GM18867 (cell line): ENCODE measurements around the gene UBE2U.
A peak's percentile ranks its signal among the peaks of the same experiment; 100 is the strongest.

Experiments used
- ATAC-seq: cut with Tn5 transposase; IDR thresholded peaks from one replicate; pipeline ENCODE4 v1.9.1; 2021; ENCODE audit warnings: mild to moderate bottlenecking, moderate library complexity; ENCODE audit not compliant: unreplicated experiment

Gene UBE2U, protein sequence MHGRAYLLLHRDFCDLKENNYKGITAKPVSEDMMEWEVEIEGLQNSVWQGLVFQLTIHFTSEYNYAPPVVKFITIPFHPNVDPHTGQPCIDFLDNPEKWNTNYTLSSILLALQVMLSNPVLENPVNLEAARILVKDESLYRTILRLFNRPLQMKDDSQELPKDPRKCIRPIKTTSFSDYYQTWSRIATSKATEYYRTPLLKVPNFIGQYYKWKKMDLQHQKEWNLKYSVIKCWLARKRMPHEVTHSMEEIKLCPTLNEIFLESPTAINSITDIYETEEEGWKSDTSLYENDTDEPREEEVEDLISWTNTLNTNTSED

DNA sequence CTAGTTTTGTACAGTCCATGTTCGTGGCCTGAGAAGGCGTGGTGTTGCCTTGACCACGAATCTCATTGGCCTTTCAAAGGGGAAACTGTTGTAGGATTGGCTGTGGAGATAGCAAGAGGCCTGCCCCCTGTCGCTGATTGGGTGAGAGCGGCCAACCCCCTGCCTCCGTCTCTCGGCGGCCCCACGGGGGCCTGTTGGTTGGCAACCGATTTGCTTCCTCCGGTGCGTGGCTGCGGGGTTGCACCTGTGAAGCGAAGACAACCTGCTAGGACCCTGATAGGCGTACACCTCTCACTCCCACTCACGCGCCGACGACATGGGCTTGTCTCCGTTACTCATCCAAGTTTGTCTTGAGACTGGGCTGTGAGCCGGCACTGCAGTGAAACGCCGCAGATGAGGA is at the start of gene UBE2U:
Gene UBE2U, plus strand, starts transcription at position 204 of the 400 bp plus-strand sequence. CDS start 428 bp downstream, outside the sequence.
- no peak for ATAC-seq

DNA sequence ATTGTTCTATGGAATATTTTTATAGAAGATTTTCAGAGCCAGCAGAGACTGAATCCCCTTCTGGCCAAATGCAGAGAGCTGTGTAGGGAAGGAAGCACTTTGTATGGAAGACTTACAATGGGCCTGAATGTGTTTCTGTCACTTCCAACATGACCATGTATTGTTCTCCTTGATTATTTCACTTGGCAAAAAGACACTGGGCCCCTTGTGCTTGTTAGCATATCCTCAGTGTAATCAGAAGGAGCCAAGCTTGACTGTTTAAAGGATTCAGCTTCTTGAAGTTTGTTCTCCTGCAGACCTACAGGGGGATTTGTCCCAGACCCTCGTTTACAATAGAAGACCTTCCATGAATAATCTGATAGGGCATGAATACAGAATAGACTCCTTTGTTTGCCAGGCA is 48.1 kb upstream of the UBE2U start:
- ATAC-seq: no peak

DNA sequence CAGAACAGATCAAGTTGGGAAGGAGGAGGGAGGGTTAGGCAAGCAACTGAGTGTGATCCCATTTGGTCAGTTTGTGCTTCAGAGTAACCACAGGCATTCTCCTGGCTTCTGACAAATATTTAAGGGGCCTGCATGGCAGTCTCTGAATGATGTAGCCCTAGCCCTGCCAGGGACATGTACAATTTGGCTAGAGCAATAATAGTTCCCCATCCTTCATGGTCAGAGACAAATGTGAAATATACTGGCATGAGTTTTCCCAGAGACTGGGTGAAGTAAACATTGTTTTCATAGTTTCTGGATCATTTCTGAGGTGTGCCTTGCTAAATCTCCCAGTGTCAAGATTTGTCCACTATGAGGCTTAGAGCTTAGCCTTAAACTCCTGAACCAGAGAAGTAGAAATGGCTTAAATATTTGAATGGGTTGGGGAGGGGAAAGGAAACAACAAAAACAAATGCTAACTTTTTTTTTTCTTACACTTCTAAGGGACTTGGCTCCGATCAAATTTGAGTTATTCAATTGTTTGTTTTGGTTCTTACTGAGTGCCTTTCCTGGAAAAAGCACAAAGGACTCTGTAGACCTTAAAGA is 42.0 kb upstream of the UBE2U start:
- ATAC-seq: no peak

DNA sequence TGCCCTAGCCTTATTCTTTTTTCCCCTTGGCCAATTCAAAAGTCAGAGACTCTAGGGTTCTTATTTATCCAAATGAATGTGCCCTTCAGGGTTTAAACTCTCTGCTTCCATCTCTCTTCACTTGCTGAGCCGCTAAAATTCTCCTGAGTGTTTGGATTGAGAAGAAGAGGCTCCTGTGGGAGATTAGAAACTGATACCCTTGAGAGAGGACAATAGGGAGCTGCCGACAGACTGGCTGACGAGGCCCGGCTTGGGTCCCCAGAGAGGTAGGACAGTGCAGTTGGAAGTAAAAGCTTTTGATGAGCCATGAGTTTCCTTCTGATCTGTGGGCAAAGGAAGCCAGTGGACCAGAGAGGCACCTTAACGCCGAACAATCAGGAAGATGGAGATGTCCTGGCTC is 41.3 kb upstream of the UBE2U start:
- no peak for ATAC-seq

DNA sequence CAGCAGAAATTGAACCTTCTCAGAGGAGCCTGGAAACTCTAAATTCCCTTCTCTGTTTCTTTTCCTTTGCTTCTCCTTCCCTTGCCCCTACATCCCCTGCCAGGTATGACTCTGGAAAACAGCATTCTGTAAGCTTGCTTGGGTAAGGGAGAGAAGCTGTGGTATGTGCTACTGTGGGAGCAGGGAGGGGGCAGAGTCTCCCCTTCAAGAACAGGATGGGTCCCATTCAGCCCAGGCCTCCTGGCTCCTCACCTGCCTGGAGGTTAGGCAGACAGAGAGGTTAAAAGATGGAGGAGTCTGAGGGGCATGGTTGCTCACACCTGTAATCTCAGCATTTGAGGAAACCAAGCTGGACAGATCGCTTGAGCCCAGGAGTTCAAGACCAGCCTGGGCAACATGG is 40.6 kb upstream of the UBE2U start:
- ATAC-seq: no peak

DNA sequence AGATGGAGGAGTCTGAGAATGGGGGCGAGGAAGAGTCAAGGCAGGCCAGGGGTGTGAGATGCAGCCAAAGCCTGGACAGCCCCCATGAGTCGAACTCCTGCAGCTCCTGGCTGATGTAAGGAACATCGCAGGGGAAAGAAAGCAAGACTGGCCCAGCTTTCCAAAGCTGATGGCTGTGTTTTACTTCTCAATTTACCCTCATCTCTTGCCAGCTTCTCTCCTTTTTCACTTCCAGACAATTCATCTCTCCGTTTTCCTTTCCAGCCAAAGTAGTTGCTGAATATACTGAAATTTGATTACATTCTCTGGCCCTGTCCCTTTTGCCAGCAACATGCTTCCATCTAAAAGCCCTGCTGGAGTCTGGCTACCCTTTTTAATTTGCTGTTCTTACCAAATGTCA is 40.0 kb upstream of the UBE2U start:
- no peak for ATAC-seq

DNA sequence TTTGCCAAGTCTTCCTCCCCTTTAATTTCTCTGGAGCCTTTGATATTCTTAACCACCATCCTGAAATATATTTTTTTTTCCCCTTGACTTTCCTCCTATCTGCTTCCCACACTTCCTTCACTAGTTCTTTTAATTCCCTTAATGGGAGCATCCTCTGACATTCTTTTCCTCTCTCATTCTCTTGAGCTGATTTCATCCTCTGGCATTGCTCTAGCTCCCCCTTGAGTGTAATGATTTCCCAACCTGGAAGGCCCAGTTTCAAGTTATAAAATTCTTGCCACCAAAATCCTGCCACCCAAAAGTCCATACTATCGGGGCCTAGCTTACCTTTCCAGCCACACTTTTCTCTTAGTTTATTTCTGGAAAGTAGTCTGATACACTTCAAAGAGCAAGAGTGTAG is 39.5 kb upstream of the UBE2U start:
- ATAC-seq: no peak

DNA sequence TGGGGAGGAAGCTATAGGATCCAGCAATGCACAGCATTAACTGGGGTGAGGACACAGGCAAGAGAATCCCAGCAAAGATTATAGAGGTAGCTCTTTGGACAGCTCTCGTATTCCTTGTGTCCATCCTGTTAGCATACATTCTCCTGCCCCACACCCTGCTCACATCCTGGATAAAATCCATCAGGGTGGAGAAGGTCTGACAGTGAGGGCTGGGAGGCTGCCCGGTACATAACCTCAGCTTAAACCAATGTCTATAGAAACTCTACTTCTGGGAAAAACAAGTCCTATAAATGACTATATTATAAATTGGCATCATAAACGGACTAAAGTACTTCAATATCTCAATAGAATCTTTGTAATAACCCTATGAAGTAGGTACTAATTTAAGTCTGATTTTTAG is 36.8 kb upstream of the UBE2U start:
- ATAC-seq: no peak

DNA sequence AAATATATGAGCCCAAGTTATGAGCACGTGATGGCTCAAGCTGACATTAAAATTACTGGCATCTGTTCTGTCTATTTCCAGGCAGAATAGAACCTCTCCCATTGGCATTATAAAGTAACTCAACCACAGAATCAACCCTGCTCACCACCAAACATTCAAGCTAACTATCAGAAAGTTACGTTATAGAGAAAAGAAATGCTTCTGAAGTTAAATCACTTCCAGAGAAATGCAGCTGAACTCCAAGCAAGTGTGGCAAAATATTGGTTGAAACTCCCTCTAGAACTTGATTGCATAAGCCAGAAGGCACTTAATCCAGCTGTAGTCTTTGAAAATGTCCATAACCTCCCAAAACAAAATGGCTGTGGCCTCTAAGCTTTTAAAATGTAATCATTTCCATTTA is 36.2 kb upstream of the UBE2U start:
- ATAC-seq: no peak

DNA sequence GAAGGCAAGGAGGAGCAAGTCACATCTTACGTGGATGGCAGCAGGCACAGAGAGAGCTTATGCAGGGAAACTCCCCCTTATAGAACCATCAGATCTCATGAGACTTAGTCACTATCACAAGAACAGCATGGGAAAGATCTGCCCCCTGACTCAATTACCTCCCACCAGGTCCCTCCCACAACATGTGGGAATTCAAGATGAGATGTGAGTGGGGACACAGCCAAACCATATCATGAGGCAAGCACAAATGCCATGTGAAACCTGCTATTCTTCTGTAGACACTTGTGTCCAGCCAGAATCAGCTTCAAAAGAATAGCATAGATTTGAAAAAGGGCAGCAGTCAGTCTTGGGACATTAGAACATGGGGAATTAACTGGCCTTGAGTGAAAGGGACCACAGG is 32.2 kb upstream of the UBE2U start:
- no peak for ATAC-seq

DNA sequence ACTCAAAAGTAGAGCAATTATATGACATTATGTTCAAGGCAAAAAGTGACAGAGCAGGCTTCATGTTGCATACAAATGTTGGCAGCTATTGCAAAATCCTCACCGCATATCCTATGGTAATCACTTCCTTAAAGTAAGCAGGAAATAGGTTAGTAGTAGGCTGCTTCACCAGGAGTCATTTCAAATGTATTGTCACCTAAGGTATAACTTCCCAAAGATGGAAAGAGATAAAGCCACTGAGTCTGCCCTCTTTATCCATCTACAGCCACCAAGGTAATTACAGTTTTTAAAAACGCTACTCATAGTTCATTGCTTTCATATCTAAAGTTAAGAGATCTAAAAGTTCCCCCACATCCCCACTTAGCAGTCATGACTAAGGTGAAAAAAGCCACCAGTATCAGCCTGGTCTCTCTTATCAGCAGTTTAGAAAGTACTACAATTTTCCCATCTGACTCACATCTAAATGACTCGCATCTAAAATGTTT is 31.6 kb upstream of the UBE2U start:
- ATAC-seq: peak; percentile 78

DNA sequence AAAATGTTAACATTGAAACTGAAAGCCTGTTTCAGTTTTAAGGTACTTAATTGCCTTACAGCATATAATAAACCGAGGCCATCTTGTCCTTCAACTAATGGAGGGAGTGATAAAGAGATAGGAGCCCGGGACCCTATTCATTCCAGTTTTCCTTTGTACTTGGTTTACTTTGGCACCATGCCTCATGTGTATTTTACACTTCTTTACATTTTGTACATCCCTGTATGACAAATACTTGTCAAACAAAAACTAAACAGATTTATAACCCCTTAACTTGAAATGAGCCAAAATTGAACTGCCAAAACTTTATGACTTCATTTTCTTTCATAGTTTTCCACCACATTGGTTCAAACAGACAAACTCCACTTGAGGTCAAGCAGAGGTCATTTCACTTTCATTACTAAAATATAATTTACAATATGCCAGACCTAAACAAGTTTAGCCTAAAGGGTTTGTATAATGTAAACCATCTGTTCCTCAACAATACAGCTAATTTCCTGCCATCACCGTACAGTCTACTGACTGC is 30.9 kb upstream of the UBE2U start:
- peak; percentile 73 for ATAC-seq

DNA sequence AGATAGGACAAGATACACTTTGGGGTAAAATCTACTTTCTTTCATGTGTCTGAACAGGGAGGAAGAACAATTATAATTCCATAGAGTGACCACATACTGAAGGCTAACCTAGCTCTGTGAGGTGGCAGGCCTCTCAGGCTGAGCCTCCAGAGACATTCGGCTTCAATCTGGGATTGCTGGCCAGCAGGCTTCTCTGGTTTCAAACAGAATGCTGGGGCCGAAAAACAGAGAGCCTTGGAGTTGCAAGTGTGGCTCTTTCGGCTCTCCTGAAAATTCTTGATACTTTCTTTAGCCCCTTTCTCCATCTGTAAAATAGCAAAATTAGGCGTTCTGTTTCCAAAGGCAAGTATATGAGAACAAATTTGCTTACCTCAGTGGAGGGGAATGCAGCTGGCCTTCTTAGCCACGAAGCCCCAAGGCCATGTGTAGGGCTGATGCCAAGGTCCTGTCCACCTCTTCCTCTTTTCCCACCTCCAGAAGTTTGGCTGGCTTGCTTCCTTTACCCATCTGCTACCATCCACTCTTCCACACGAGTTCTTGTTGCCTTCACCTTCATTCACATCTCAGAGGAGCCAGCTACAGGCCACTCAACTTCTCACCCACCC is 30.0 kb upstream of the UBE2U start:
- ATAC-seq: no peak

DNA sequence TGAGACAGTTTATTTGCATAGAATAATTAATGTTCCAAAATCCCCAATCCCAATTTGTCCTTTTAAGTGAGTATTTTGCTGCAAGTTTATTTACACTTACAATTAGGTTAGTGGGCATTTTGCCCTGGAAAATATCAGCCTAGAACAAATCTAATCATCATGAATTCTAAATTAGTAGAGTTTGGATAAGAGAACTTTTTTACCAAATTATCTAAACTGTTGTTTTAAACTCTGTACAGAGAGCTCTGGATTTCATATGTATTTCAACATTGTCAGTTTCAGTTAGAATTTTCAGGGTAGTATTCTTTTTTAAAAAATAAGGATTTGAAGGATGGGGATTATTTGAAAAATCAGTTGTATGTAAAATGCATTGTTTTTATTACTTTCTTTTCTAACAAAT is 27.8 kb upstream of the UBE2U start:
- no peak for ATAC-seq

DNA sequence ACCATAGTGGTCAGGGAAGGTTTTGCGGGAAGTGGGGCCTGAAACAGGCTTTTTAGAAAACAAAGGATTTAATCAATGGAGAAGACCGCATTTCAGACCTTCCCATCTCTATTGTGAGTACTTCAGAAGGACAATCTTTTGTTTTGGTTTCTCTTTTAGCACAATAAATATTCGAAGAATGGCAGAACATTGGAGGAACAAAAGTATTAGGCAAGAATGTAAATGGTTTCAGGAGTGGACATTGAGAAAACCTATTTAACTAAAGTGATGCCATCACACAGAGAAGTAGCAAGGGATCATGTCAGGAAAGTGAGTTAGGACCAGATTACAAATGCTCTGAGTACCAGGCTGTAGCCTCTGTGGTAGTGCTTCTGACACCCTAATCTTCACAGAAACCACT is 26.8 kb upstream of the UBE2U start:
- no peak for ATAC-seq

DNA sequence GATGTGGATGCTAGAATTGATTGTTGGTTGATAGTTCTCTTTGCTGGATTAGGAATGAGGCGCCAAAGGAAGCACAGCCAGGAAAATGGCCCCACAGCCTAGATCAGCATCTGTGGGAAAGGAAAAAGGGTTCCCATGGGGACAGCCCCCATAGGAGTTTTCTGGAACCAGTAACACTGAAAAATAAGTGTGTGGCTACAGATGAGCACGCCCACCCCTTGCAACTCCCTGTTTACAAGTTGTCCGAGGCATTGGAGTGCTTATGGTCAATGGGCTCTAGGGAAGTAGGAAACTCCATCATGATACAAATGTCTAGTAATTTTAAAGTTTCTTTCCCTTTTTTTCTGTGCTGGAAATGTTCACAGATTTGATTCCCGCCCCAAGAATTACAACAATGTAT is 23.8 kb upstream of the UBE2U start:
- no peak for ATAC-seq

DNA sequence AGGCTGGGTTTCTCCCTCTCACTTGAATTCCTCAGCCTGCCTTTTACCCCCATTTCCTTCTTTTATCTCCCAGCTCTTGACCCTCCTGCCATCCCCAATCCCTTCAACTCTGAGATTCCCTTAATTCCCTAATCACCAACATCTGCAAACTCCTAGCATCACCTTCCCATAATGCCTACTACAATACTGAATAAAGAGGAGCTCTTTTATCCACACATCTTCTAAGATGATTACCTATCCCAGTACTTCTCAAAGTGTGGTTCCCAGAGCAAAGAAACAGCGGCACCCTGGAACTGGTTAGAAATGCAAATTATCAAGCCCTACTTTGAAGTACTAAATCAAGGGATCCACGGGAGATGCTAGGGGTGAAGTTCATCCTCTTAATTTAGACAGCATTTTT is 21.2 kb upstream of the UBE2U start:
- ATAC-seq: no peak

DNA sequence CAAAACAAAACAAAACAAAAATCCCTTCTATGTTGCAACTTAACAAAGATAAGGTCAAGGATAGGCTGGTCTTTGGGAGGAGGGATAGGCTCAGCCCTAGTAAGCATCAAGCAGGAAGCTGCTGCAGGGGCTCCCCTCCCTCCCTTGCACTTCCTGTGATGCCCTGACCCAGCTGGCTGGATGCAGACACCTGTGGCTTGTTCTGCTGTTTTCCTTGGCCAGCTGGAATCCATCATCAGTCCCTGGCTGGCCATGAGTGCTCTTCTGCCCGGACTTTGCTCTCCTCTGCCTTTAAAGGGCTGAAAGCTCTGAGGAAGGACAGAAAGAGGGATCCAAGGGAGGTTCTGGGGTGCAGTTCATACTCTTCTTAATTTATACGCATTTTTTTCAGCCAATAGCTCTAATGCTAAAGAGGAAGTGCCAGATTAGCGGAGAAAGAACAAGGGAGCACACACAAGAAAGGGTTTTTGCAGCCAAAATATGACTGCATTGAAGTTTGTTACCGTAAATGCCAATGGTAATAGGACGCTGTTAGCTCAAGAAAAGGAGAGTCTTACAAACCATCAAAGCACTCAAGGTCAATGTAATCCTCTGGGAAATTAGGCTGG is 19.9 kb upstream of the UBE2U start:
- no peak for ATAC-seq

DNA sequence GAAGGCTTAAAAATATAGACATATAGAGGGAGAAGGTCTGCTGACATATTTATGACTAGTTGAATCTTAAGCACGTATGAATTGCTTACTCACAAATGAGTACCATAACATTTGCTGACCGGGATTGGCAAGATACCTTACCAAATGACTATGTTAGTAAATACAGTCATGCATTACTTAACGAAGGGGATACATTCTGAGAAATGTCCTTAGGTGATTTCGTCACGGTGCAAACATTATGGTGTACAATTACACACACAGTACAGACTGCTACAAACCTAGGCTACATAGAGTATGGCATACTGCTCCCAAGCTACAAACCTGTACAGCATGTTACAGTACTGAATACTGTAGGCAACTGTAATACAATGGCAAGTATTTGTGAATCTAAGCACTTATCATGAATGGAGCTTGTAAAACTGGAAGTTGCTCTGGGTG is 19.4 kb upstream of the UBE2U start:
- no peak for ATAC-seq

DNA sequence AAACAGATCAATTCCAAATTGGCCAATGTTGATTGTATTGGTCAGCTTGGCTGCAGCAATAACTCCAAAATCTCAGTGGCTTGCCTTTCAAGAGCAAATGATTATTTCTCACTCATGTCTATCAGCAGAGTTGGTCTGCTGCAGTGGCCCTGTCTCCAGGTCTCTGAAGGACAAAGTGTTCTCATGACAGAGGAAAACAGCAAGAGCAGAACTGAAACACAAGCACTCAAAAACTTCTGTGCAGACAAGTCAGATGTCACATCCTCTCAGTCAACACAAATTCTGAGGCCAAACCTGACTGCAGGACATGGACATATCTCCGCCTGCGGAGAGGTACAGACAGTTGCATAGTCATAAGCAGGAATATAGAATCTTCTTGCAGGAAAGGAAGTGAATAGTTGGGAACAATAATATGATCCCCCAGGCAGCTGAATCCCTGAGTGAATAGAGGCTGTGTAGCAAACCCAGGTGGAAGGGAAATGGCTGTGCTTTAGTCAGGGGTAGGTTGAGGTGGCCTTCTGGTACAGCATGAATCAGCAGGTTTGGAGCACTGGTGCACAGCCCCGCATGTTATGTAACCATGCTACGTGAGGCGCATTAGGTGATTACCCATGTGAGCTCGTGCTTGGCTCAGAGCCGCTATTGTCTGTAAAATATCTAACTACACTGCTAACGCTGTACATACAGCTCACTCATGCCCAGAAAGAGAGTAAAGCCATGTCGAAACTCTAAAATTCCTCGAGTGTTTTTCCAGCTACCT is 17.1 kb upstream of the UBE2U start:
- ATAC-seq: no peak

DNA sequence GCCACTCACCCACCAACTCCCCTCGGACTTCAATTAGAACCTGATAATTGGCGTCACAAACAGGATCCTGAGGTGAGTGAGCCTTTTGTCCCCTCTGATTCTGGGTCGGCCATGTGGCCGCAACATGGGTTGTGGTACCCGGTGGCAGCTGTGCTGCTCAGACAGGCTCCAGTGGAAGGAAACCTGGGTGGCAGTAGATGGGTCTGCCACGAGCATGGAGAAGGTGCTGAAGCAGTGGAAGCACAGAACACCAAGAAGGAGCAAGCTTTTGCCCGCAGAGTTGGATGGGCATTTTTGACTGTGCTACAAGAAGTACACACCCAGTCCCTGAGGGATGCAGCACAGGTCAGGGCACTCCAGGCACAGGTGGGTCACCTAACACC is 16.5 kb upstream of the UBE2U start:
- no peak for ATAC-seq
